Liver (tissue), 9 donors: ENCODE results near the gene RSAD2. TPM values are rescaled to one million over a fixed set of nuclear protein-coding genes. Genes with fewer than 3 reads are reported as not detected.

Experiments used
- DNase-seq: peaks from one replicate; pipeline ENCODE4 v3.0.0-alpha.2; 2017; ENCODE audit warnings: low spot score
- H3K27ac ChIP-seq, 2 donors: one replicate each; pipeline ENCODE4 v1.7.0; 2013; ENCODE audit warnings: inconsistent platforms in 2 of 2, low read length in 2 of 2, control low read depth in 1 of 2, low read depth in 1 of 2, mild to moderate bottlenecking in 1 of 2
- H3K27me3 ChIP-seq, 4 donors: one replicate each; pipeline versions ENCODE4 v1.6.1 to v1.7.0; 2013; ENCODE audit warnings: low read length in 3 of 4, inconsistent platforms in 1 of 4, mild to moderate bottlenecking in 1 of 4, moderate library complexity in 1 of 4; ENCODE audit not compliant: control insufficient read depth in 4 of 4, insufficient read depth in 4 of 4
- H3K36me3 ChIP-seq, 4 donors: one replicate each; pipeline versions ENCODE4 v1.6.1 to v1.7.0; 2013; ENCODE audit warnings: low read length in 3 of 4, mild to moderate bottlenecking in 3 of 4, low read depth in 1 of 4, moderate library complexity in 1 of 4; ENCODE audit not compliant: control insufficient read depth in 4 of 4, insufficient read depth in 3 of 4
- H3K4me1 ChIP-seq, 4 donors: one replicate each; pipeline versions ENCODE4 v1.6.1 to v1.7.0; 2013; ENCODE audit warnings: low read length in 3 of 4, mild to moderate bottlenecking in 3 of 4, moderate library complexity in 1 of 4; ENCODE audit not compliant: control insufficient read depth in 4 of 4, insufficient read depth in 4 of 4
- H3K4me3 ChIP-seq, 3 donors: one replicate each; pipeline versions ENCODE4 v1.6.1 to v1.7.0; 2013; ENCODE audit warnings: low read length in 3 of 3, control low read depth in 1 of 3, low read depth in 1 of 3, mild to moderate bottlenecking in 1 of 3
- H3K9ac ChIP-seq, 2 donors: one replicate each; pipeline ENCODE4 v1.7.0; 2013; ENCODE audit warnings: low read length in 2 of 2, mild to moderate bottlenecking in 2 of 2, moderate library complexity in 2 of 2, control low read depth in 1 of 2, low read depth in 1 of 2
- H3K9me3 ChIP-seq, 4 donors: one replicate each; pipeline versions ENCODE4 v1.6.1 to v1.7.0; 2013; ENCODE audit warnings: low read length in 3 of 4; ENCODE audit not compliant: control insufficient read depth in 4 of 4
- ATF3 ChIP-seq: IDR thresholded peaks from 2 replicates; pipeline ENCODE4 v1.6.1; 2016; ENCODE audit warnings: antibody characterized with exemption
- CTCF ChIP-seq: fragments of 150-350 bp; IDR thresholded peaks from 2 replicates; pipeline ENCODE4 v1.5.1; 2017; ENCODE audit warnings: improper control_type of control experiment, low read depth, low read length; ENCODE audit not compliant: missing input control
- EGR1 ChIP-seq, 2 donors: IDR thresholded peaks; 2 replicates each; pipeline ENCODE4 v1.6.1; 2016 to 2018; ENCODE audit warnings: antibody characterized with exemption in 2 of 2, low read depth in 2 of 2
- FOXA1 ChIP-seq: IDR thresholded peaks from 2 replicates; pipeline ENCODE4 v1.6.1; 2016; ENCODE audit warnings: antibody characterized with exemption
- FOXA2 ChIP-seq: IDR thresholded peaks from 2 replicates; pipeline ENCODE4 v1.6.1; 2016; ENCODE audit warnings: antibody characterized with exemption
- GABPA ChIP-seq, 2 donors: IDR thresholded peaks in 1 of 2; conservative IDR thresholded peaks in 1 of 2; 2 replicates each; pipeline ENCODE4 v1.6.1; 2016; ENCODE audit warnings: antibody characterized with exemption in 2 of 2, mild to moderate bottlenecking in 1 of 2, moderate library complexity in 1 of 2
- HNF4A ChIP-seq, 2 donors: conservative IDR thresholded peaks; 2 replicates each; pipeline ENCODE4 v1.6.1; 2016; ENCODE audit warnings: antibody characterized with exemption in 2 of 2, mild to moderate bottlenecking in 2 of 2
- HNF4G ChIP-seq: IDR thresholded peaks from 2 replicates; pipeline ENCODE4 v1.6.1; 2016; ENCODE audit warnings: antibody characterized with exemption
- JUND ChIP-seq, 2 donors: IDR thresholded peaks; 2 replicates each; pipeline ENCODE4 v1.6.1; 2016; ENCODE audit warnings: antibody characterized with exemption in 2 of 2
- MAX ChIP-seq: IDR thresholded peaks from 2 replicates; pipeline ENCODE4 v1.6.1; 2016; ENCODE audit warnings: antibody characterized with exemption
- NR2F2 ChIP-seq: IDR thresholded peaks from 2 replicates; pipeline ENCODE4 v1.6.1; 2016; ENCODE audit warnings: antibody characterized with exemption
- RAD21 ChIP-seq, 2 donors: IDR thresholded peaks; 2 replicates each; pipeline ENCODE4 v1.6.1; 2016; ENCODE audit warnings: antibody characterized with exemption in 2 of 2, mild to moderate bottlenecking in 2 of 2
- REST ChIP-seq: IDR thresholded peaks from 2 replicates; pipeline ENCODE4 v1.6.1; 2016; ENCODE audit warnings: antibody characterized with exemption, mild to moderate bottlenecking
- RXRA ChIP-seq, 2 donors: IDR thresholded peaks; 2 replicates each; pipeline ENCODE4 v1.6.1; 2017 to 2018; ENCODE audit warnings: antibody characterized with exemption in 2 of 2, mild to moderate bottlenecking in 1 of 2
- SP1 ChIP-seq: IDR thresholded peaks from 2 replicates; pipeline ENCODE4 v1.6.1; 2018; ENCODE audit warnings: antibody characterized with exemption, mild to moderate bottlenecking
- ZBTB33 ChIP-seq: IDR thresholded peaks from 2 replicates; pipeline ENCODE4 v1.6.1; 2016; ENCODE audit warnings: antibody characterized with exemption
- WGBS: extraction: QIAGEN DNeasy Blood & Tissue Kit; methylation state at CpG from one replicate; pipeline ENCODE4 v1.1.7; 2013; 5-methylcytosine and 5-hydroxymethylcytosine counted together
- polyA plus RNA-seq, 2 donors: library from polyadenylated mRNA; stranded (reverse) in 1 of 2; unstranded in 1 of 2; fragments of 200-250 nt in 1 of 2; fragments of >200 nt in 1 of 2; fragmentation: Nextera tagmentation in 1 of 2; extraction: Ambion mirVana in 1 of 2; gene quantifications; one replicate each; pipeline versions ENCODE4 v1.2.1 to v1.2.3, GENCODE V29; 2013 to 2015
- total RNA-seq, 2 donors: library from RNA; depleted of rRNA; stranded (reverse); fragments of >200 nt; gene quantifications; one replicate each; pipeline ENCODE4 v1.2.3, GENCODE V29; 2014
- donor health status: healthy.
- donor health status: healthy.
- donor health status: healthy.
- donor health status: healthy.
- donor health status: healthy.

The RSAD2 gene
- total and polyA plus RNA-seq, 4 donors: 1.3 to 15.9 (median 1.9) TPM

- no peak for TF ChIP-seq ZBTB33
- TF ChIP-seq JUND (IDR thresholded peaks at IDR 0.05): no peak
Measured at GRCh38 chr2:6863792-6864191, 13.8 kb upstream of the RSAD2 start (continued).

- WGBS: 62% methylated on average over 8 of the region's 8 CpGs
- H3K27ac ChIP-seq: no peak overlapping the region
- no peak overlapping the region for H3K9ac ChIP-seq
- no peak for DNase-seq
- peaks cover 0 to 3% (median 2%) of the 10 kb centered on the region in 4 donors for H3K9me3 ChIP-seq
- peak overlapping the region in 1 of 3 donors; percentile 93 for H3K4me3 ChIP-seq
- H3K4me1 ChIP-seq: peaks cover 3 to 20% (median 11%) of the 10 kb centered on the region in 4 donors
- H3K36me3 ChIP-seq: peaks cover 3 to 13% (median 8%) of the 10 kb centered on the region in 4 donors
- no peaks in the 10 kb centered on the region for H3K27me3 ChIP-seq
- TF ChIP-seq FOXA1 (no peak), ATF3 (no peak), CTCF (no peak), HNF4A (conservative IDR thresholded peaks at IDR 0.05) (peak; percentile 50 to 53), FOXA2 (no peak), EGR1 (IDR thresholded peaks at IDR 0.05; ENCODE audit: low read depth in 2 of 2) (no peak), GABPA (IDR thresholded peaks at IDR 0.05 in 1 of 2, conservative IDR thresholded peaks at IDR 0.05 in 1 of 2) (no peak), RXRA (IDR thresholded peaks at IDR 0.05) (no peak), MAX (no peak), REST (no peak), ZBTB33 (no peak), JUND (IDR thresholded peaks at IDR 0.05) (no peak), HNF4G (no peak), NR2F2 (no peak), RAD21 (IDR thresholded peaks at IDR 0.05) (no peak), SP1 (peak; percentile 5)
Measured at GRCh38 chr2:6864231-6864754, 13.3 kb upstream of the RSAD2 start.
